ENCODE data around the gene BRAF.

DNA sequence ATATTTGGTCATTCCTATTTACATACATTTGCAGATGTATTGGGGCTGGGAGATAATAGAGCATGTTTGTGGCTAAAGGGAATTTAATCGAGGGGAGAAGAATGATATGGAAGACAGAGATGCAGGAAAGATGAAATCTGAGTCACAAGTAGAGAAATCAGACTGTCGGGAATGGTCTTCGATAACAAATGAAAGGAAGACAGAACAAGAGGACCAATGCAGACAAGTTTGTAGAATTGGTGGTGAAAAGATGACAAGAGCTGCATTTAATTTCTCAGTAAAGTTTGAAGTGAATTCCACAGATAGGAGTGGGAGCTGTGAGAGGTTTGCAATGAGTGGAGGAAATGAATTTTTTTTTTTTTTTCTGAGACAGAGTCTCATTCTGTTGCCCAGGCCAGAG, 60.0 kb downstream of the BRAF start:
- TF ChIP-seq, protein P1, sequence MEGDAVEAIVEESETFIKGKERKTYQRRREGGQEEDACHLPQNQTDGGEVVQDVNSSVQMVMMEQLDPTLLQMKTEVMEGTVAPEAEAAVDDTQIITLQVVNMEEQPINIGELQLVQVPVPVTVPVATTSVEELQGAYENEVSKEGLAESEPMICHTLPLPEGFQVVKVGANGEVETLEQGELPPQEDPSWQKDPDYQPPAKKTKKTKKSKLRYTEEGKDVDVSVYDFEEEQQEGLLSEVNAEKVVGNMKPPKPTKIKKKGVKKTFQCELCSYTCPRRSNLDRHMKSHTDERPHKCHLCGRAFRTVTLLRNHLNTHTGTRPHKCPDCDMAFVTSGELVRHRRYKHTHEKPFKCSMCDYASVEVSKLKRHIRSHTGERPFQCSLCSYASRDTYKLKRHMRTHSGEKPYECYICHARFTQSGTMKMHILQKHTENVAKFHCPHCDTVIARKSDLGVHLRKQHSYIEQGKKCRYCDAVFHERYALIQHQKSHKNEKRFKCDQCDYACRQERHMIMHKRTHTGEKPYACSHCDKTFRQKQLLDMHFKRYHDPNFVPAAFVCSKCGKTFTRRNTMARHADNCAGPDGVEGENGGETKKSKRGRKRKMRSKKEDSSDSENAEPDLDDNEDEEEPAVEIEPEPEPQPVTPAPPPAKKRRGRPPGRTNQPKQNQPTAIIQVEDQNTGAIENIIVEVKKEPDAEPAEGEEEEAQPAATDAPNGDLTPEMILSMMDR (IDR thresholded peaks at IDR 0.05): no peak
- no peak for TF ChIP-seq EZH2phosphoT487 (IDR thresholded peaks at IDR 0.05)
- no peak for TF ChIP-seq EZH2 (IDR thresholded peaks at IDR 0.05)
